Smooth muscle cell (in vitro differentiated cells): Measurements from ENCODE around the gene PKD1L1. TPM values are rescaled to one million over a fixed set of nuclear protein-coding genes. Genes with fewer than 3 reads are reported as not detected.
"Not testable (repeated sequence)": the region's sequence is repeated elsewhere in the genome, so short reads cannot be mapped to it uniquely, and the experiment has no call there.

Experiments used
- DNase-seq: peaks from one replicate; lab custom pipeline; 2025; ENCODE audit not compliant: unreplicated experiment; lab: John Stamatoyannopoulos, UW
- H2AFZ ChIP-seq: fragments of 200-600 bp; sonication (generic); 2 replicates; pipeline ENCODE4 v1.6.0; 2016; ENCODE audit warnings: antibody characterized with exemption, low read depth, mild to moderate bottlenecking
- H3F3A ChIP-seq: fragments of 200-600 bp; sonication (generic); 2 replicates; pipeline ENCODE4 v1.6.0; 2017; ENCODE audit warnings: antibody characterized with exemption, low read depth
- H3K27ac ChIP-seq: fragments of 200-600 bp; sonication (generic); 2 replicates; pipeline ENCODE4 v1.5.1; 2016; ENCODE audit warnings: low read depth, mild to moderate bottlenecking
- H3K27me3 ChIP-seq: fragments of 200-600 bp; sonication (generic); 2 replicates; pipeline ENCODE4 v1.6.1; 2016; ENCODE audit warnings: low read depth, mild to moderate bottlenecking
- H3K36me3 ChIP-seq: fragments of 200-600 bp; sonication (generic); 2 replicates; pipeline ENCODE4 v1.5.1; 2016; ENCODE audit warnings: low read depth
- H3K4me1 ChIP-seq: fragments of 200-600 bp; sonication (generic); 2 replicates; pipeline ENCODE4 v1.5.1; 2016; ENCODE audit warnings: low read depth
- H3K4me2 ChIP-seq: fragments of 200-600 bp; sonication (generic); 2 replicates; pipeline ENCODE4 v1.6.0; 2016; ENCODE audit warnings: mild to moderate bottlenecking
- H3K4me3 ChIP-seq: fragments of 200-600 bp; sonication (generic); 2 replicates; pipeline ENCODE4 v1.5.1; 2016; ENCODE audit warnings: mild to moderate bottlenecking
- H3K79me2 ChIP-seq: fragments of 200-600 bp; sonication (generic); 2 replicates; pipeline ENCODE4 v1.6.0; 2016; ENCODE audit warnings: low read depth, mild to moderate bottlenecking
- H3K9ac ChIP-seq: fragments of 200-600 bp; sonication (generic); 2 replicates; pipeline ENCODE4 v1.6.0; 2016; ENCODE audit warnings: low read depth
- H3K9me3 ChIP-seq: fragments of 200-600 bp; sonication (generic); replicated peaks from 2 replicates; pipeline ENCODE4 v1.5.1; 2016; ENCODE audit warnings: low read depth
- H4K20me1 ChIP-seq: fragments of 200-600 bp; sonication (generic); 2 replicates; pipeline ENCODE4 v1.6.0; 2016; ENCODE audit warnings: low read depth
- WGBS: methylation state at CpG from one replicate; pipeline ENCODE4 v1.1.7; 2016; ENCODE audit warnings: low lambda C conversion rate; 5-methylcytosine and 5-hydroxymethylcytosine counted together
- polyA plus RNA-seq: library from polyadenylated mRNA; unstranded; fragments of >200 nt; fragmentation: Nextera tagmentation; extraction: Ambion mirVana; gene quantifications from 2 replicates; pipeline ENCODE4 v1.2.1, GENCODE V29; 2016
- total RNA-seq: library from RNA; depleted of rRNA; stranded (reverse); fragments of >200 nt; gene quantifications from 2 replicates; pipeline ENCODE4 v1.2.3, GENCODE V29; 2014
- TF ChIP-seq, protein P1 (sequence below): fragments of 200-600 bp; sonication (generic); IDR thresholded peaks from 2 replicates; pipeline ENCODE4 v1.5.1; 2017; ENCODE audit warnings: borderline replicate concordance, mild to moderate bottlenecking, antibody characterized with exemption; ENCODE audit not compliant: insufficient read depth, poor library complexity, severe bottlenecking

Gene PKD1L1
- total and polyA plus RNA-seq, 2 experiments from 2014 or later = 0.04 to 0.06 TPM

DNA sequence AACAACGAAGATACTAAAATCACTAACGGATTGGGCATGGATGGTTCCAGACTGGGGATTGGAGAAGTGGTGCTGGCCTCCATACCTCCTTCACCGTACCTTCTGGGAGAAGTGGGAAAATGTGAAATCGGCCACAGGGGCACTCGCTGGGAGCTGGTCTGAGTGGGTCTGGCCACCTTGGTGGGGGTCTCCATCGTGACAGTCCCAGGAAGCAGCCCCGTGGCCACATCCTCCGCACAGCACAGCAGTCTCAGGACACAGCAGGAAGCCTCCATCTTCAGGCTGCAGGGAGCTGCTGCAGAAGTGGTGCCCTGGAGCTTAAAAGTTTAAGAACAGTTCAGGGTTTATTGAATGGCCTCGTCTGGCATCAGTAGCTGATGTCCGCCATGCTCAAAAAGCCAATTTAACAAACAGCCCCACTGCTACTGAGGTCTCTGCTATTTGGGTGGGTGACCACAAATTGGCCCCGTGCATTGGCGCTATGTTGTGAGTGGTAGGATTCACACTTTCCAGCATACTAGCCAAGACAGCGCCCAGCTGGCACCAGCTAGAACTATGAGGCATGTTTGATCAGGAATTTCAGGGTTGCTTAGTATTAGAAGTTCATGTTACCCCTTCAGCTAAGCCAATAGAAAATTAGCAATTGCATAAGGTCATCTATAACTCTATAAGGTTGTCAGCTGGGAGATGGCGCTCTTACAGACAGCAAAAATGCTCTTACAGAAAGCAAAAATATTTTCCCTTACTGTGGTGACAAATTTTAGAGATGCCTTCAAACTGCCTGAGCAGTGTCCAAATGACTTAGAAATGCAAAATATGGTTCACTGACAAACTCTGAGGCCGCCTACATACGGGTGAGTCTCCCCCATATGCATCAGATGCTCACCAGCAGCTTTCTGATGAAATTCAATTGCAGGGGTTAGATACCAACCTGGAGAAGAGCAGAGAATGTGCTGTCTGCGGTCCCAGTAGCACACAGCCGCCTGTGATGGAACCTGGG, 17.0 kb downstream of the PKD1L1 start:
- H3K36me3 ChIP-seq = no peaks in the 10 kb centered on the region
- no peaks in the 10 kb centered on the region for H3F3A ChIP-seq
- no peaks in the 10 kb centered on the region for H4K20me1 ChIP-seq
- TF ChIP-seq, protein P1, sequence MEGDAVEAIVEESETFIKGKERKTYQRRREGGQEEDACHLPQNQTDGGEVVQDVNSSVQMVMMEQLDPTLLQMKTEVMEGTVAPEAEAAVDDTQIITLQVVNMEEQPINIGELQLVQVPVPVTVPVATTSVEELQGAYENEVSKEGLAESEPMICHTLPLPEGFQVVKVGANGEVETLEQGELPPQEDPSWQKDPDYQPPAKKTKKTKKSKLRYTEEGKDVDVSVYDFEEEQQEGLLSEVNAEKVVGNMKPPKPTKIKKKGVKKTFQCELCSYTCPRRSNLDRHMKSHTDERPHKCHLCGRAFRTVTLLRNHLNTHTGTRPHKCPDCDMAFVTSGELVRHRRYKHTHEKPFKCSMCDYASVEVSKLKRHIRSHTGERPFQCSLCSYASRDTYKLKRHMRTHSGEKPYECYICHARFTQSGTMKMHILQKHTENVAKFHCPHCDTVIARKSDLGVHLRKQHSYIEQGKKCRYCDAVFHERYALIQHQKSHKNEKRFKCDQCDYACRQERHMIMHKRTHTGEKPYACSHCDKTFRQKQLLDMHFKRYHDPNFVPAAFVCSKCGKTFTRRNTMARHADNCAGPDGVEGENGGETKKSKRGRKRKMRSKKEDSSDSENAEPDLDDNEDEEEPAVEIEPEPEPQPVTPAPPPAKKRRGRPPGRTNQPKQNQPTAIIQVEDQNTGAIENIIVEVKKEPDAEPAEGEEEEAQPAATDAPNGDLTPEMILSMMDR = no peak
- no peaks in the 10 kb centered on the region for H3K79me2 ChIP-seq
- no peak overlapping the region for H3K4me2 ChIP-seq
- peak overlapping the region; percentile 71 for H3K27ac ChIP-seq
- no peaks in the 10 kb centered on the region for H3K9me3 ChIP-seq
- WGBS = 92% methylated on average over 18 of the region's 18 CpGs
- H3K4me3 ChIP-seq = no peak overlapping the region
- H3K9ac ChIP-seq = no peak overlapping the region
- no peak for DNase-seq
- H2AFZ ChIP-seq = no peak overlapping the region
- H3K4me1 ChIP-seq = no peaks in the 10 kb centered on the region
- H3K27me3 ChIP-seq = no peaks in the 10 kb centered on the region

- H3K4me3 ChIP-seq = no peak overlapping the region
- H2AFZ ChIP-seq = no peak overlapping the region
- no peak overlapping the region for H3K27ac ChIP-seq
- H3K9me3 ChIP-seq = no peaks in the 10 kb centered on the region
- no peak for DNase-seq
- TF ChIP-seq, protein P1 = no peak
- H3K9ac ChIP-seq = no peak overlapping the region
- H3K4me2 ChIP-seq = no peak overlapping the region
- no peaks in the 10 kb centered on the region for H3K79me2 ChIP-seq
- H3K27me3 ChIP-seq = no peaks in the 10 kb centered on the region
- H4K20me1 ChIP-seq = no peaks in the 10 kb centered on the region
- 95% methylated on average over 2 of the region's 2 CpGs for WGBS
- no peaks in the 10 kb centered on the region for H3K36me3 ChIP-seq
- H3F3A ChIP-seq = no peaks in the 10 kb centered on the region
- H3K4me1 ChIP-seq = no peaks in the 10 kb centered on the region
These were observed 24.0 kb downstream of the PKD1L1 start for GRCh38 chr7:47924266-47924665.

DNA sequence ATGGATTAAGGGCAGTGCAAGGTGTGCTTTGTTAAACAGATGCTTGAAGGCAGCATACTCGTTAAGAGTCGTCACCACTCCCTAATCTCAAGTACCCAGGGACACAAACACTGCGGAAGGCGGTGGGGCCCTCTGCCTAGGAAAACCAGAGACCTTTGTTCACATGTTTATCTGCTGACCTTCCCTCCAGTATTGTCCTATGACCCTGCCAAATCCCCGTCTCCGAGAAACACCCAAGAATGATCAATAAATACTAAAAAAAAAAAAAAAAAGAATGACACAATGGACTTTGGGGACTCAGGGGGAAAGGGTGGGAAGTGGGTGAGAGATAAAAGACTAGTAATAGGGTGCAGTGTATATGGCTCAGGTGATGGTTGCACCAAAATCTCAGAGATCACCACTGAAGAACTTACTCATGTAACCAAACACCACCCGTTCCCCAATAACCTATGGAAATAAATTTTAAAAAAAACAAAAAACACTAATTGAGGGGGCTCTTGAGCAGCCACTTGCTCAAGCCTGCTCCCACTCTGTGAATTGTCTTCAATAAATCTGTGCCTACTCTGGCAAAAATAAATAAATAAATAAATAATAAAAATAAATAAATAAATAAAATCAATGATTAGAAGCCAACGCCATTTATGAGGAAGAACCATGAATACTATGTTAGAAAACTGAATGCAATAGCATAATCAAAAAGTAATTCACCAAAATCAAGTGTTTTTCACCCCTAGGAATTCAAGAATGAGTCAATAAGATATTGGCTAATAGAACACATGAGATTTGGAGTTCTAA, 25.0 kb downstream of the PKD1L1 start:
- WGBS = 72% methylated on average over 8 of the region's 8 CpGs
- H3K36me3 ChIP-seq, H2AFZ ChIP-seq, H3K4me2 ChIP-seq, H3K27ac ChIP-seq, H3K4me1 ChIP-seq, H3K27me3 ChIP-seq, DNase-seq, H3K9me3 ChIP-seq, H3K9ac ChIP-seq, H4K20me1 ChIP-seq, H3K4me3 ChIP-seq, H3K79me2 ChIP-seq, H3F3A ChIP-seq: not testable (repeated sequence)

DNA sequence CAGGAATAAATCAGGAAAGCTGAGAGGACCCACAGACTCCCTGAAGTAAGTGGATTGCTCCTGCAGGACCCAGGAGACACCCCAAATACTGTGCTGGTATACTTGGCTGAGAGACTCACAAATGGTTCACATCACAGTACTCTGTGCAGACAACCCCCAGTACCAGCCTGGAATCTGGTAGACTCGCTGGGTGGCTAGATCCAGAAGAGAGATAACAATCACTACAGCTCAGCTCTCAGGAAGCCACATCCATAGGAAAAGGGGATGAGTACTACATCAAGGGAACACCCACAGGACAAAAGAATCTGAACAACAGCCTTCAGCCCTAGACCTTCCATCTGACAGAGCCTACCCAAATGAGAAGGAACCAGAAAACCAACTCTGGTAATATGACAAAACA, 31.8 kb downstream of the PKD1L1 start:
- H3F3A ChIP-seq, H3K4me3 ChIP-seq, DNase-seq, H3K79me2 ChIP-seq, H3K27me3 ChIP-seq, H3K27ac ChIP-seq, H3K9ac ChIP-seq, H2AFZ ChIP-seq, H3K9me3 ChIP-seq, H3K36me3 ChIP-seq, H3K4me2 ChIP-seq, H4K20me1 ChIP-seq: not testable (repeated sequence)
- H3K4me1 ChIP-seq = peaks cover 14% of the 10 kb centered on the region
- 0% methylated on average over 1 of the region's 1 CpG for WGBS
